H1 (cell line): ENCODE measurements around the gene DDI1. TPM values are rescaled to one million over a fixed set of nuclear protein-coding genes. Genes with fewer than 3 reads are reported as not detected.

Source experiments
- CHD1 ChIP-seq: IDR thresholded peaks from 2 replicates; pipeline ENCODE4 v1.6.1; 2012; ENCODE audit warnings: low read depth, low read length, improper control_type of control experiment
- CHD7 ChIP-seq: fragments of 300-600 bp; sonication (generic); IDR thresholded peaks from 2 replicates; pipeline ENCODE4 v1.7.1; 2012; ENCODE audit warnings: low read length, moderate library complexity, mild to moderate bottlenecking, inconsistent platforms; ENCODE audit not compliant: insufficient replicate concordance
- EP300 ChIP-seq, 2 experiments: IDR thresholded peaks; 1 replicate in 1 of 2; 2 replicates in 1 of 2; pipeline ENCODE4 v1.6.1; 2011 to 2012; ENCODE audit warnings: low read depth in 2 of 2, low read length in 2 of 2, mild to moderate bottlenecking in 2 of 2, borderline replicate concordance in 1 of 2, inconsistent platforms in 1 of 2, moderate library complexity in 1 of 2
- GTF2F1 ChIP-seq: IDR thresholded peaks from 2 replicates; pipeline ENCODE4 v1.6.1; 2012; ENCODE audit warnings: low read depth, low read length, improper control_type of control experiment, borderline replicate concordance
- HDAC6 ChIP-seq: IDR thresholded peaks from one replicate; pipeline ENCODE4 v1.7.1; 2012; ENCODE audit warnings: low read depth, mild to moderate bottlenecking, inconsistent platforms, low read length, moderate library complexity
- SIRT6 ChIP-seq: IDR thresholded peaks from one replicate; pipeline ENCODE4 v1.7.1; 2012; ENCODE audit warnings: low read length, inconsistent platforms
- polyA plus RNA-seq, 7 experiments: library from polyadenylated mRNA; depleted of rRNA in 3 of 7; stranded (reverse) in 5 of 7; unstranded in 2 of 7; fragments of >200 nt in 5 of 7; fragments of 200-250 nt in 2 of 7; gene quantifications; 1 replicate in 5 of 7; 2 replicates in 1 of 7; 4 replicates in 1 of 7; pipeline versions ENCODE4 v1.2.1 to v1.2.3, GENCODE V29; 2011 to 2013; ENCODE audit warnings: missing spikeins in 2 of 7, mixed read lengths in 2 of 7
- total RNA-seq: library from RNA; stranded (reverse); fragmentation: NEBNext Ultra II Directional; extraction: Animal tissue kit (Norgen Biotek cat#: 25700); gene quantifications from 2 replicates; pipeline ENCODE4 v1.2.1, GENCODE V29; 2021

The DDI1 gene
- total and polyA plus RNA-seq, 2 of the 8 experiments (the other 6 are each of a cell fraction or from before 2014, with no cell fraction given), result not detected

GRCh38 chr11:104049116-104049515, 12.7 kb downstream of the DDI1 start (continued):
- no peak for TF ChIP-seq CHD7
- no peak for TF ChIP-seq CHD1
- TF ChIP-seq GTF2F1, result no peak
- no peak for TF ChIP-seq SIRT6
- TF ChIP-seq HDAC6, result no peak
- TF ChIP-seq EP300 (IDR thresholded peaks at IDR 0.05; ENCODE audit: borderline replicate concordance in 1 of 2, low read depth in 2 of 2, low read length in 2 of 2), result no peak
